Right lobe of liver (tissue), 4 donors: ENCODE data around the gene ANKRD29.

ENCODE experiments used
- CTCF ChIP-seq, 4 donors: fragments of 200-600 bp in 3 of 4; fragments of 450-650 bp in 1 of 4; IDR thresholded peaks; one replicate each; pipeline versions ENCODE4 v1.5.1 to v1.8.0; 2016 to 2022; ENCODE audit warnings: antibody characterized with exemption in 4 of 4, mild to moderate bottlenecking in 2 of 4
- POLR2A ChIP-seq: fragments of 450-650 bp; IDR thresholded peaks from one replicate; pipeline ENCODE4 v1.6.1; 2017; ENCODE audit warnings: antibody characterized with exemption, mild to moderate bottlenecking
- donor health status: DM: no; HTN: no; CAD: no.
- donor health status: DM: no; HTN: no; CAD: no.
- donor health status: DM: no; HTN: yes; CAD: no.

- TF ChIP-seq POLR2A (no peak), CTCF (IDR thresholded peaks at IDR 0.05) (no peak)
Observed at GRCh38 chr18:23693846-23694245, 31.1 kb upstream of the ANKRD29 start.
